AG09319 (cell line): ENCODE results near the gene PCDHGB6.
"Not testable (repeated sequence)": the region's sequence is repeated elsewhere in the genome, so short reads cannot be mapped to it uniquely, and the experiment has no call there.

Source experiments
- DNase-seq: peaks from one replicate; pipeline ENCODE4 v3.0.0-alpha.2; 2010; ENCODE audit warnings: low read depth; ENCODE audit errors: extremely low read depth
- CTCF ChIP-seq: IDR thresholded peaks from 2 replicates; pipeline ENCODE4 v1.5.1; 2011; ENCODE audit warnings: low read depth, mild to moderate bottlenecking, inconsistent platforms, low read length, moderate library complexity

The PCDHGB6 gene

DNA sequence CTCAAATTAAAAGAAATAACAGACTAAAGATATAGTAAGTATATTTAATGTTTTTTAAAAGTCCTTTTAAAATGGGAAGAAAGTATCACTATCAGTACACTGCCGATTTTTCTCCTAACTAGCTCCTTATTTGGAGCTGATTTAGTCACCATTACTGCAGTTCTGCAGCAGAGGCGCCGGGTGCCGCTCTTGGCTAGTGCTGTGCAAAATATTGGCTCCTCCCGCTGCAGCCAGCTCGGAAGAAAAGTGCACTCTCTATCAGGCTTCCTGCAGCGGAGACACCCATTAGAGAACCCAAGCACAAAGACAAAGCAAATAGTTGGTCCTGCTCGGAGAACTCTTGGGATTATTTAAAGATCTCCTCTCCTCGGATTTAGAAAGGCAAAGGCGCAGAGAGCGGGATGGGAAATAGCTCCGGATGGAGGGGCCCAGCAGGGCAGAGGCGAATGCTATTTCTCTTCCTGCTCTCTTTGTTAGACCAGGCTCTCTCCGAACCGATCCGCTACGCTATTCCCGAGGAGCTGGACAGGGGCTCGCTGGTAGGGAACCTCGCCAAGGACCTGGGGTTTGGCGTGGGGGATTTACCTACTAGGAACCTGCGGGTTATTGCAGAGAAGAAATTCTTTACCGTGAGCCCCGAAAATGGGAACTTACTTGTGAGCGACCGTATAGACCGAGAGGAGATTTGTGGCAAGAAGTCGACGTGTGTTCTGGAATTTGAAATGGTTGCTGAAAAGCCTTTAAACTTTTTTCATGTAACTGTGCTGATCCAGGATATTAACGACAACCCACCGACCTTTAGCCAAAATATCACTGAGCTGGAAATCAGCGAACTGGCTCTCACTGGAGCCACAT, 37.6 kb upstream of the PCDHGB6 start, which contains the start of gene PCDHGB3:
Gene PCDHGB3 (plus strand): TSS at position 249 of the 855 bp plus-strand sequence. CDS start 153 bp downstream, at position 402.
- peak; percentile 50 for TF ChIP-seq CTCF
- DNase-seq = no peak

- no peak for DNase-seq
- no peak for TF ChIP-seq CTCF
These were observed 36.0 kb upstream of the PCDHGB6 start for GRCh38 chr5:141371572-141372475.

GRCh38 chr5:141373673-141374317, 34.0 kb upstream of the PCDHGB6 start, which contains the start of gene PCDHGA6:
PCDHGA6 (plus strand) TSS chr5:141373891; CDS start chr5:141374084, 193 bp downstream.
- TF ChIP-seq CTCF = peak; percentile 40
- no peak for DNase-seq

GRCh38 chr5:141374627-141375026, 33.2 kb upstream of the PCDHGB6 start:
- DNase-seq = no peak
- TF ChIP-seq CTCF = no peak

DNA sequence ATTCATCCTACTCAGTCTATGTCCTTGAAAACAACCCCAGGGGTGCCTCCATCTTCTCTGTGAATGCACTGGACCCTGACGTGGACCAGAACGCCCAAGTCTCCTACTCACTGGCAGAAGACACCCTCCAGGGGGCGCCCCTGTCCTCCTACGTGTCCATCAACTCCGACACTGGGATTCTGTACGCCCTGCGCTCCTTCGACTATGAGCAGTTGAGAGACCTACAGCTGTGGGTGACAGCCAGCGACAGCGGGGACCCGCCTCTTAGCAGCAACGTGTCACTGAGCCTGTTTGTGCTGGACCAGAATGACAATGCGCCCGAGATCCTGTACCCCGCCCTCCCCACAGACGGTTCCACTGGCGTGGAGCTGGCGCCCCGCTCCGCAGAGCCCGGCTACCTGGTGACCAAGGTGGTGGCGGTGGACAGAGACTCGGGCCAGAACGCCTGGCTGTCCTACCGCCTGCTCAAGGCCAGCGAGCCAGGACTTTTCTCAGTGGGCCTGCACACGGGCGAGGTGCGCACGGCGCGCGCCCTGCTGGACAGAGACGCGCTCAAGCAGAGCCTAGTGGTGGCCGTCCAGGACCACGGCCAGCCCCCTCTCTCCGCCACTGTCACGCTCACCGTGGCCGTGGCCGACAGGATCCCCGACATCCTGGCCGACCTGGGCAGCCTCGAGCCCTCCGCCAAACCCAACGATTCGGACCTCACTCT, 32.2 kb upstream of the PCDHGB6 start:
- DNase-seq = not testable (repeated sequence)

GRCh38 chr5:141382469-141383294, 25.1 kb upstream of the PCDHGB6 start, which contains the start of gene PCDHGA7:
PCDHGA7 (plus strand) TSS chr5:141382742; CDS start chr5:141382900, 158 bp downstream.
- peak; percentile 32 for TF ChIP-seq CTCF
- DNase-seq = no peak
